Neutrophil (primary cell): Measurements from ENCODE around the gene TRIM43.
"Not testable (repeated sequence)": the region's sequence is repeated elsewhere in the genome, so short reads cannot be mapped to it uniquely, and the experiment has no call there.

Source experiments
- H3K27ac ChIP-seq: fragments of 200-600 bp; sonication (generic); 2 replicates; pipeline ENCODE4 v1.5.1; 2016; ENCODE audit warnings: mild to moderate bottlenecking, moderate library complexity
- H3K27me3 ChIP-seq: fragments of 200-600 bp; sonication (generic); 2 replicates; pipeline ENCODE4 v1.6.0; 2016; ENCODE audit warnings: mild to moderate bottlenecking
- H3K36me3 ChIP-seq: fragments of 200-600 bp; sonication (generic); 2 replicates; pipeline ENCODE4 v1.5.1; 2017
- H3K4me1 ChIP-seq, 2 experiments: fragments of 200-600 bp in 1 of 2; sonication (generic) in 1 of 2; 1 replicate in 1 of 2; 2 replicates in 1 of 2; pipeline versions ENCODE4 v1.5.1 to v1.6.1; 2013 to 2016; ENCODE audit warnings: low read depth in 1 of 2, low read length in 1 of 2, mild to moderate bottlenecking in 1 of 2, moderate library complexity in 1 of 2; ENCODE audit not compliant: control insufficient read depth in 1 of 2, insufficient read depth in 1 of 2
- H3K4me3 ChIP-seq, 2 experiments: fragments of 200-600 bp in 1 of 2; sonication (generic) in 1 of 2; 1 replicate in 1 of 2; 2 replicates in 1 of 2; pipeline ENCODE4 v1.5.1; 2013 to 2016; ENCODE audit warnings: low read depth in 1 of 2, low read length in 1 of 2, mild to moderate bottlenecking in 1 of 2, moderate library complexity in 1 of 2
- H3K9me3 ChIP-seq: fragments of 200-600 bp; sonication (generic); 2 replicates; pipeline ENCODE4 v1.5.1; 2016
- TF ChIP-seq, protein P1 (sequence below): fragments of 200-600 bp; sonication (generic); IDR thresholded peaks from 2 replicates; pipeline ENCODE4 v1.5.1; 2016; ENCODE audit warnings: antibody characterized with exemption

TRIM43 gene

DNA sequence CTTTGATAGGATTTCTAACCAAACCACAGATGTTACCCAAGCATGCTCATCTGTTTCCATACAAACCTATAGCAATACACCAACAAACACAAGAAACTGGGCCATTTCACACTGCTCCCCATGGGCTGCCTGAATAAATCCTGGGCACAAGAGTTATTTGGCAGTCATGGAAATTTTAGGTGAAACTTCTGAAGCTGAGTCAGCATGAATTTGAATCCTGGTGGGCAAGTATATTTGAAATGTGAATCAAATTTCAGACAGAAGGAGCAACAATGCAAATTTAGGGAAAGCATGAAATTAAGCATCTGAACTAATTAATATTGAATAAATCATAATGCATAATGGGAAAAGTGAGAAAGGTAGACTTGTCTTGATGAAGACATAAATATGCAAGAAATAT, 15.9 kb upstream of the TRIM43 start:
- Histone ChIP-seq H3K27ac (no peak overlapping the region), H3K4me1 (no peaks in the 10 kb centered on the region), H3K4me3 (no peak overlapping the region), H3K36me3 (no peaks in the 10 kb centered on the region), H3K9me3 (no peaks in the 10 kb centered on the region), H3K27me3 (peaks cover 6% of the 10 kb centered on the region)
- TF ChIP-seq, protein P1, sequence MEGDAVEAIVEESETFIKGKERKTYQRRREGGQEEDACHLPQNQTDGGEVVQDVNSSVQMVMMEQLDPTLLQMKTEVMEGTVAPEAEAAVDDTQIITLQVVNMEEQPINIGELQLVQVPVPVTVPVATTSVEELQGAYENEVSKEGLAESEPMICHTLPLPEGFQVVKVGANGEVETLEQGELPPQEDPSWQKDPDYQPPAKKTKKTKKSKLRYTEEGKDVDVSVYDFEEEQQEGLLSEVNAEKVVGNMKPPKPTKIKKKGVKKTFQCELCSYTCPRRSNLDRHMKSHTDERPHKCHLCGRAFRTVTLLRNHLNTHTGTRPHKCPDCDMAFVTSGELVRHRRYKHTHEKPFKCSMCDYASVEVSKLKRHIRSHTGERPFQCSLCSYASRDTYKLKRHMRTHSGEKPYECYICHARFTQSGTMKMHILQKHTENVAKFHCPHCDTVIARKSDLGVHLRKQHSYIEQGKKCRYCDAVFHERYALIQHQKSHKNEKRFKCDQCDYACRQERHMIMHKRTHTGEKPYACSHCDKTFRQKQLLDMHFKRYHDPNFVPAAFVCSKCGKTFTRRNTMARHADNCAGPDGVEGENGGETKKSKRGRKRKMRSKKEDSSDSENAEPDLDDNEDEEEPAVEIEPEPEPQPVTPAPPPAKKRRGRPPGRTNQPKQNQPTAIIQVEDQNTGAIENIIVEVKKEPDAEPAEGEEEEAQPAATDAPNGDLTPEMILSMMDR = no peak

DNA sequence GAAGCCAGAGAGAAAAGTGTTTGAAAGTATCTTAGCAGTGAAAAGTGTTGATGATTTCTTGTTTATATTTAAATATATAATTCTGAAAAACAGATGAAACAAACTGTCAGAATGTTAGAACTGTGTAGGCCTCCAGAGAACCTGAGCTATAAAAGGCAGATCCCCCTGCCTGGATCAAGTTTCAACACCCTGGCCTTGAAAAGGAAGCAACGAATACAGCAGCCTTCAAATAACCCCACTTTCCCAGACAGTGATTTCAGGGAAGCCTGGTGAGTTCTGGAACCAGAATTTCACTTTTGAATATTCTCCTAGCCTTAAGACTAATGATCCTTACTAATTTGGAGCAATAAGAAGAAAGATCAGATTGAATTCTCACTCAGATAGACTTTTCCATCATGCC, 13.3 kb upstream of the TRIM43 start:
- TF ChIP-seq, protein P1 = no peak
- H3K4me3 ChIP-seq = no peak overlapping the region
- peaks cover 4% of the 10 kb centered on the region for H3K27me3 ChIP-seq
- H3K9me3 ChIP-seq = no peaks in the 10 kb centered on the region
- no peak overlapping the region for H3K27ac ChIP-seq
- H3K4me1 ChIP-seq = no peaks in the 10 kb centered on the region
- H3K36me3 ChIP-seq = no peaks in the 10 kb centered on the region

DNA sequence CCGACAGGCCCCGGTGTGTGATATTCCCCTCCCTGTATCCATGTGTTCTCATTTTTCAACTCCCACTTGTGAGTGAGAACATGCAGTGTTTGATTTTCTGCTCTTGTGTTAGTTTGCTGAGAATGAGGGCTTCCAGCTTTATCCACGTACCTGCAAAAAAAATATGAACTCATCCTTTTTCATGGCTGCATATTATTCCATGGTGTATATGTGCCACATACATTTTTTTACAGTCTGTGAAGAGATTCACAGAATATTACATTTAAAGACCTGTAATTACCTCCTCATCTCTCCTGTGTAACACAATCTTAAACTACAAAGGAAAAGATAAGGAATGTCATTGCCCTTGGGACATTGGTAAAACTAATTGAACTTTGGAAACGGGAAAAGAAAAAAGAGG, 8.3 kb upstream of the TRIM43 start:
- not testable (repeated sequence) for H3K27me3 ChIP-seq, H3K9me3 ChIP-seq, H3K4me1 ChIP-seq, H3K4me3 ChIP-seq, H3K36me3 ChIP-seq, H3K27ac ChIP-seq

DNA sequence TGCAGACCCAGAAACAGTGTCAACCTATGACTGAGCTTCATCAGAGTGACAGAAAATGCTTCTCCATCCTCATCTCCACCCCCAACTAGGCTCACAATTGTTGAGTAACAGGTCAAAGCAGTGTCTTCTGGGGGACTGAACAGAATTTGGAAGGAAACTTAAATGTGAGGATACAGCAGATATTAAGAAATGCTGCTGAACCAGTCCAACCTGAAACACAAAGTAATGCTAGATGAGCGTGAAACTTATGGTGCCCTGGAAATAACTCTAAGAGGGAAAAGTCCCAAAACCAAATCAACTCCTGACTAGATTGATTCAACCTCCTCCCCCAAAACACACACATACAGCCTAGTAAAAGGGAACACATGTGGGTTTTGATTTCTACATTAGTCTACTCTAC, 7.5 kb upstream of the TRIM43 start:
- H3K4me3 ChIP-seq, H3K36me3 ChIP-seq, H3K4me1 ChIP-seq, H3K9me3 ChIP-seq, H3K27ac ChIP-seq, H3K27me3 ChIP-seq: not testable (repeated sequence)

DNA sequence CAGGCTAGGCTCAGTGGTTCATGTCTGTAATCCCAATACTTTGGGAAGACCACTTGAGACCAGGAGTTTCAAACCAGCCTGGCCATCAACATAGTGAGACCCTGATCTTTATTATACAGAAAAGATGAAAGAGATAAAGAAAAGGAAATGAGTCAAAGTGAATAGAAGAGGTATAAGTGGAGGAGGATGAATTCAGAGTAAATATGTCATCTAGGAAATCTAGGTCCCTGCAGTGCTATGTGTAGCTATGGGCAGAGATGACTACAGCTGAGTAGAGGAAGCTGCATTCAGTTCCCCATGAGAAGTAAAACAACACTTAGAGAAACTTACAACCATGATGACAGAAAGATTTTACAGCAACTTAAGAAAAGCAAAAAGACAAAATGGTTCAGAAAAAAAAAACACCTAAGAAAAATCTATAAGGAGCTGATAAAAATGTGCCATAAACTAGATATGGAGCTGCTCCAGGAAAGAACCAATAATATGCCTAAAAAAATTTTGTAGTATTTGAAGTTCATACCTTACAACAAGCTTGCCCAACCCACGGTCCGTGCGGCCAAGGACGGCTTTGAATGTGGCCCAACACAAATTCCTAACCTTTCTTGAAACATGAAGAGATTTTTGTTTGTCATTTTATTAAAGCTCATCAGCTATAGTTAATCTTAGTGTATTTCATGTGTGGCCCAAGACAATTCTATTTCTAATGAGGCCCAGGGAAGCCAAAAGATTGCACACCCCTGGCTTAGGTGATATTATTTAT, 1.8 kb upstream of the TRIM43 start:
- H3K4me3 ChIP-seq, H3K27ac ChIP-seq, H3K9me3 ChIP-seq, H3K4me1 ChIP-seq, H3K27me3 ChIP-seq, H3K36me3 ChIP-seq: not testable (repeated sequence)

DNA sequence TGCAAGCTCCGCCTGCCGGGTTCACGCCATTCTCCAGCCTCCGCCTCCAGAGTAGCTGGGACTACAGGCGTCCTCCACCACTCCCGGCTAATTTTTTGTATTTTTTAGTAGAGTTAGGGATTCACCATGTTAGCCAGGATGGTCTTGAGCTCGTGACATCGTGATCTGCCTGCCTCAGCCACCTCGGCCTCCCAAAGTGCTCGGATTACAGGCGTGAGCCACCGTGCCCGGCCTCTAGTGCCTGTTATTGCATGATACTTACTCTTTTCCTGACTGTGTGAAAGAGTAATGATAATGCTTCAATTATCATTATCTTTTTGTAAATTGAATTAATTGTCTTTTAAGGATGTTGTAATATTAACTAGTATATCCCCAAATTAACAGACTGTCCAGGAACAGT, 1.2 kb downstream of the TRIM43 start:
- not testable (repeated sequence) for H3K9me3 ChIP-seq, H3K4me3 ChIP-seq, H3K36me3 ChIP-seq, H3K27me3 ChIP-seq, H3K27ac ChIP-seq, H3K4me1 ChIP-seq

DNA sequence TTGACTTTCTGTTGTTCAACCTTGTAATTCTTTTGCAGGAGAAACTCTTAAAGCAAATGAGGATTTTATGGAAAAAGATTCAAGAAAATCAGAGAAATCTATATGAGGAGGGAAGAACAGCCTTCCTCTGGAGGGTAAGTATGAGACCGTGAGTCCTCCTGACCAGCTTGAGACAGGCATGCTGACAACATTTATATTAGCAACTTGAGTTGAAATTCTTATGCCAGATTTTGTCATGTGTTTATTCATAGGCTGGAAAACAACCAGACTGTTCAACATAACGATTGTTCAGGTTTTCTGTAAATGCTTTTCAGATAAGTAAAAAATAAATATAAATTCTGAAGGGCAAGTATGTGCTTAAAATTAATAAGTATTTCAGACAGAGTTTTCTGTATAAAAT, 3.2 kb downstream of the TRIM43 start:
- not testable (repeated sequence) for H3K4me1 ChIP-seq, H3K27ac ChIP-seq, H3K9me3 ChIP-seq, H3K27me3 ChIP-seq, H3K36me3 ChIP-seq, H3K4me3 ChIP-seq

DNA sequence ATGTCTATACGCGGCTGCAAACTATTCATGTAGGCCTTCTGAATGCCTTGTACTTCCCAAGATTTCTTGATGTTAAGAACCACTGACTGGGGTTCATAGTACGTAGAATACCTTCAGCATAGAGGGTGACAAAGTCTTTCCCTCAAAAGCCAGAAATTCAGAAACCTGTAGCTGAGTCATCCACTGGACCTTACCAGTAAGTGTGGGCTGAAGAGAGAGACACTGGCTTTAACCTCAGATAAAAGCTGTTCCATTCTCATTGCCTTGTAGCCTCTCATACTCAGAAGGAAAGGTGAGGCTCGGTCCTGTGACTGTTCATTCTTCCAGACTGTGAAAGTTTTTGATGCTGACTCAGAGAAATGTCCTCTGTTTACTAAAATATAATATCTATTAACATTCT, 9.5 kb downstream of the TRIM43 start:
- H3K27ac ChIP-seq, H3K4me3 ChIP-seq, H3K36me3 ChIP-seq, H3K4me1 ChIP-seq, H3K9me3 ChIP-seq, H3K27me3 ChIP-seq: not testable (repeated sequence)

DNA sequence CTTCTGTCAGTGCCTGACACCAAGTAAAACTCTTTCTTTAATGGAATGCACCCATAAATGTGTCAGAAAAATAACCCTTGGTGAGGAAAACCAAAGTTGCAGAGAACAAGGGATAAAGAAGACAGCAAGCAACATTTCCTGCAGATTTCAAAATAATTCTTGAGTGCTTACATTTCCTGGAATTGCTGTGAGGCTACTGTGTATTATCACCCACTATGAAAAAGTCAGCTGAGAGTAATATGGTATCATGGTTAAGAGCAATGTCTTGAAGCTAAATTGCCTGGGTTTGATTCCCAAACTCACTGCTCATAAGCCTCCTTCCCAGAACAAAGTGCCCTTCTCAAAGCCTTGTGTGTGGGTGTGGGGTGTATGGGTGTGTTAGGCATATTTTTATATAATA, 10.3 kb downstream of the TRIM43 start:
- not testable (repeated sequence) for H3K27me3 ChIP-seq, H3K4me3 ChIP-seq, H3K36me3 ChIP-seq, H3K27ac ChIP-seq, H3K4me1 ChIP-seq, H3K9me3 ChIP-seq

DNA sequence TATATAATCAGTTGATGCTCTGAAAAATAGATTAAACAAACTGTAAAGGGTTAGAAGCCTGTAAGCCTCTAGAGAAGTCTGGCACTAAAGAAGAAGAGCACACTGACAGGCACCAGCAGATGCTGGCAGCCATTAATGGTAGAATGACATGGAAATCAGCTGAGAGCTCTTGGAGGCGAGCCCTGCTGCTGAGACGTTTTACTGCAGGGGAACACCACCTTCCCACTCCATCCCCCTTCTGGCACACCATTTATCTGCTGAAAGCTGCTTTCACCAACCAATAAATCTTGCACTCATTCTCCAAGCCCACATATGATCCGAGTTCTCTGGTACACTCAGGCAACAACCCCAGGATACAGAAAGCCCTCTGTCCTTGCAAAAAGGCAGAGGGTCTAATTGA, 16.6 kb downstream of the TRIM43 start:
- H3K9me3 ChIP-seq, H3K4me3 ChIP-seq, H3K27me3 ChIP-seq, H3K27ac ChIP-seq, H3K4me1 ChIP-seq, H3K36me3 ChIP-seq: not testable (repeated sequence)

DNA sequence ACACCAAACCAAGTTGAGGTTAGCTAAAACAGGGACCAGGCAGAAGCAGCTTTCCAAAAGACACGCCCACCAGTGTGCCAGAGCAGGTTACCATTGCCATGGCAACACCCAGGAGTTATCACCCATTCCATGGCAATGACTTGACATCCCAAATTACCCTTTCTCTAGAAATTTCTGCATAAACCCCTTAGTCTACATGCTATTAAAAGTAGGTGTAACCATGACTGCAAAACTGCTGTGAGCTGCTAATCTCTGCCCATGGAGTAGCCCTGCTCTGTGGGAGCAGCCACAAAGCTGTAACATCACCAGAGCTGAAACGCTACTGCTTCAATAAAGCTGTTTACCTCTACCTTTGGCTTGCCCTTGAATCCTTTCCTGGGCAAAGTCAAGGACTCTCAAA, 18.0 kb downstream of the TRIM43 start:
- H3K27me3 ChIP-seq, H3K27ac ChIP-seq, H3K4me1 ChIP-seq, H3K9me3 ChIP-seq, H3K36me3 ChIP-seq, H3K4me3 ChIP-seq: not testable (repeated sequence)

DNA sequence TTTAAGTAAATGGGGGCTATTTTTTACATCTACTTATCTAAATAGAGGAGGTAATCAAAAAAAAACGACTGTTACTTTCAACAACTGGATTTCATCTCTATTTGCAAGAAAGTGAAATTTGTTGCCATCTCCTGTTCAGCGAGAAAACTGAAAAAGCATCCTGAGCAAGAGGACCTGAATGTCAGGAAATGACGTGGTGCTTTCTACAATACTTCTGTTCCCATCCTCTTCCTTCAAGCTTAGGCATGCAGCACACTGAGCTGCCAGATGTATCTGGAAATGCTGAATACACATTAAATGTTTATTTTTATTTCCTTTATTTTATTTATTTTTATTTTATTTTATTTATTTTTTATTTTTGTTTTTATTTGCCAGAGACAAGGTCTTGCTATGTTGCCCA, 21.2 kb downstream of the TRIM43 start:
- H3K9me3 ChIP-seq, H3K27ac ChIP-seq, H3K27me3 ChIP-seq, H3K4me3 ChIP-seq, H3K4me1 ChIP-seq, H3K36me3 ChIP-seq: not testable (repeated sequence)

DNA sequence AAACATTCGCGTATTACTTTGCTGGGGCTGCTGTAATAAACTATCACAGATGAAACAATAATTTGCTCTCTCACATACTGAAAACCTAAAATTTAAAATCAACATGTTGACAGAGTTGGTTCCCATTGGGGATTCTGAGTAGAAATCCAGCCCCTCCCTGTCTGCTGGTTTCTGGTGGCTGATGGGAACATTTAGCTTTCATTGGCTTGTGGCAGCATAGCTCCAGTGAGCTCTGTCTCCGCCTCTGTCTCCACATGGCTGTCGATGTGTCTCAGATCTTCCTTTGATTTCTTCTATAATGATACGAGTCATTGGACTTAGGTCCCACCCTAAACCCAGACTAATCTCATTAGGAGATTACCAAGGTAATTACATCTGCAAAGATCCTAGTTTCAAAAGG, 30.9 kb downstream of the TRIM43 start:
- not testable (repeated sequence) for H3K4me1 ChIP-seq, H3K27me3 ChIP-seq, H3K36me3 ChIP-seq, H3K9me3 ChIP-seq, H3K27ac ChIP-seq, H3K4me3 ChIP-seq
